Measurements from ENCODE around the gene MAD2L2. TPM values are rescaled to one million over a fixed set of nuclear protein-coding genes. Genes with fewer than 3 reads are reported as not detected.

The MAD2L2 gene
- 10 to 100 TPM in 1 of 4 donors, 1 to 10 TPM in 3; 5.2 to 11.4 (median 7.1) TPM for total RNA-seq

DNA sequence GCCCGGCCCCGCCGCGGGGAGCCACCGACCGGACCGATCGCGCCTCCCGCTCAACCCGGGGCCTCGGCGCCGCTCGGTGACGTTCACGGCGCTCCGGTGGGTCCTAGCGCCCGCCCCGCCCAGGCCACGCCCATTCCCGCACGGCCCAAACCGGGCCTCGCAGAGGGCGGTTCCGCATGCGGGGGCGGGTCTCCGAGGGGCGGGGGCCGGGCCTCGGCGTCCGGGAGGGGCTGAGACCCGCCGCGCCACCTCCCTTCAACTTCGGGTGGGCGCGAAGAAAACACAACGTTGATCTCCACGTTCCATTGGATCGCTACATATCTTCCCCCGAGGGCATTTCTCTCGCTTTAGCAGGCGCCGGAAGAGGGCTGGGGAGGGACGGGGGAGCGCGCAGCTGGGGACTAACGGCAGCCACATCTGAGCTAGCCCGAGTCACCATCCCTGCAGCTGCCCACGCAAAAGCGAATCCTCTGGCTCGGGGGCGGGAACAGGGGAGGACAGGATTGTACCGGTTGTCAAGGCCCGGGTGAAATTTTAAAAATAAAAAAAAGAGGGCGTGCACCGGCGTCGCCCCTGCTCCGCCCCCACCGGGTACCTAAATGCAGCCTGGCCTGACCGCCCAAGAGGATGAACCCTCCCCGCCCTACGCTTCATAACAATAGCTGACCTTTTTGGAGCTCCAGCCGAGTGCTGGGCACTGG lies at the start of gene MAD2L2:
MAD2L2 (minus strand) TSS at position 78 of the 701 bp plus-strand sequence. CDS start 547 bp downstream, outside the sequence.
- in situ Hi-C loops (cut with MboI; ENCODE audit: low pct_ligation_motif_present in 1 of 4, low pct_unique_long_range_greater_than_20kb in 1 of 4, low sequenced_read_pairs in 3 of 4), result no loop called here

DNA sequence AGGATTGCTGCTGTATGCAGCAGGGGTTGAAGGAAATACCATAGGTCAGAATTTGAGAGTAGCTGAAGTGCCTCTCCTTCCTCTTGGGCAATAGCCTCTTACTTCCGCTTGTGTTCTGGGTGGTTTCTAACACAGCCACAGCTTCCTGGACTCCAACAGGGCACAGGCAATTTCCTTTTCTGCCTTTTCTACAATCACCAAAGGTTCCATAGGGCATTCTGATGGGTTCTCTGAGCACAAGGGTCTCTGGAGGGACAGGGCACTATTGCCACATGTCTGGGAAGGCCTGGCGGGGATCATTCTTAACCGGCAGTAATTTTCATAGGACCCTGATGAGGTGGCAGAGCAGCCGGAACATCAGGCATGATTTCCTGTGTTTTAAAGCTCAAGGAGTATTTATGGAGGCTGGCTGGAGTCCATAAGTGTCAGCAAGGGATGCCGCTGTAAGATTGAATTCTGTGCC lies 49.5 kb upstream of the MAD2L2 start:
- no peaks in the 10 kb centered on the region for H3K36me3 ChIP-seq
- H3K4me1 ChIP-seq, result peaks cover 10 to 38% (median 25%) of the 10 kb centered on the region in 4 donors
- no peaks in the 10 kb centered on the region for H3K9me3 ChIP-seq
- DNase-seq, result peak; percentile 51
- in situ Hi-C loops (cut with MboI; ENCODE audit: low pct_ligation_motif_present in 1 of 4, low pct_unique_long_range_greater_than_20kb in 1 of 4, low sequenced_read_pairs in 3 of 4) (no loop called here), intact Hi-C loops (cut with DNase I; ENCODE audit: low total_unique reads) (loop anchor here (10.0 kb wide), 1 partner anchor 74 kb away; the partner anchor contains the start of genes CLCN6 and MTHFR)
- H3K4me3 ChIP-seq, result no peak overlapping the region
- TF ChIP-seq EP300 (IDR thresholded peaks at IDR 0.05; ENCODE audit: low read depth), result no peak
- no peak for TF ChIP-seq POLR2A (IDR thresholded peaks at IDR 0.05)
- TF ChIP-seq, protein P1, sequence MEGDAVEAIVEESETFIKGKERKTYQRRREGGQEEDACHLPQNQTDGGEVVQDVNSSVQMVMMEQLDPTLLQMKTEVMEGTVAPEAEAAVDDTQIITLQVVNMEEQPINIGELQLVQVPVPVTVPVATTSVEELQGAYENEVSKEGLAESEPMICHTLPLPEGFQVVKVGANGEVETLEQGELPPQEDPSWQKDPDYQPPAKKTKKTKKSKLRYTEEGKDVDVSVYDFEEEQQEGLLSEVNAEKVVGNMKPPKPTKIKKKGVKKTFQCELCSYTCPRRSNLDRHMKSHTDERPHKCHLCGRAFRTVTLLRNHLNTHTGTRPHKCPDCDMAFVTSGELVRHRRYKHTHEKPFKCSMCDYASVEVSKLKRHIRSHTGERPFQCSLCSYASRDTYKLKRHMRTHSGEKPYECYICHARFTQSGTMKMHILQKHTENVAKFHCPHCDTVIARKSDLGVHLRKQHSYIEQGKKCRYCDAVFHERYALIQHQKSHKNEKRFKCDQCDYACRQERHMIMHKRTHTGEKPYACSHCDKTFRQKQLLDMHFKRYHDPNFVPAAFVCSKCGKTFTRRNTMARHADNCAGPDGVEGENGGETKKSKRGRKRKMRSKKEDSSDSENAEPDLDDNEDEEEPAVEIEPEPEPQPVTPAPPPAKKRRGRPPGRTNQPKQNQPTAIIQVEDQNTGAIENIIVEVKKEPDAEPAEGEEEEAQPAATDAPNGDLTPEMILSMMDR (IDR thresholded peaks at IDR 0.05), result no peak
- TF ChIP-seq POLR2AphosphoS5 (IDR thresholded peaks at IDR 0.05), result peak; percentile 20 to 51 (median 40)
- WGBS, 2 donors (ENCODE audit: low coverage in 1 of 2), result 35% methylated on average over 5 of the region's 5 CpGs; no CpG with 5 or more reads in 1 of the 2 donors
- H3K27me3 ChIP-seq, result no peaks in the 10 kb centered on the region
- peak overlapping the region; percentile 63 to 89 (median 74) for H3K27ac ChIP-seq

More for the DNA sequence above, at the start of gene MAD2L2:
- Histone ChIP-seq H3K4me1 (peaks cover 5 to 18% (median 12%) of the 10 kb centered on the region in 4 donors), H3K9me3 (no peaks in the 10 kb centered on the region), H3K27ac (peak within 1 kb of the TSS; percentile 75 to 84 (median 84)), H3K36me3 (no peaks in the 10 kb centered on the region), H3K4me3 (peak within 1 kb of the TSS; percentile 55 to 91 (median 76)), H3K27me3 (peaks cover 20% of the 10 kb centered on the region)
- intact Hi-C loops (cut with DNase I; ENCODE audit: low total_unique reads), result no loop called here
- TF ChIP-seq EP300 (IDR thresholded peaks at IDR 0.05; ENCODE audit: low read depth) (no peak), POLR2AphosphoS5 (IDR thresholded peaks at IDR 0.05) (peak; percentile 54 to 80 (median 75)), POLR2A (IDR thresholded peaks at IDR 0.05) (peak; percentile 36)
- TF ChIP-seq, protein P1 (IDR thresholded peaks at IDR 0.05), result no peak
- peak; percentile 90 for DNase-seq
- 1% methylated on average over 52 of the region's 71 CpGs; no CpG with 5 or more reads in 1 of the 2 donors for WGBS, 2 donors (ENCODE audit: low coverage in 1 of 2)

DNA sequence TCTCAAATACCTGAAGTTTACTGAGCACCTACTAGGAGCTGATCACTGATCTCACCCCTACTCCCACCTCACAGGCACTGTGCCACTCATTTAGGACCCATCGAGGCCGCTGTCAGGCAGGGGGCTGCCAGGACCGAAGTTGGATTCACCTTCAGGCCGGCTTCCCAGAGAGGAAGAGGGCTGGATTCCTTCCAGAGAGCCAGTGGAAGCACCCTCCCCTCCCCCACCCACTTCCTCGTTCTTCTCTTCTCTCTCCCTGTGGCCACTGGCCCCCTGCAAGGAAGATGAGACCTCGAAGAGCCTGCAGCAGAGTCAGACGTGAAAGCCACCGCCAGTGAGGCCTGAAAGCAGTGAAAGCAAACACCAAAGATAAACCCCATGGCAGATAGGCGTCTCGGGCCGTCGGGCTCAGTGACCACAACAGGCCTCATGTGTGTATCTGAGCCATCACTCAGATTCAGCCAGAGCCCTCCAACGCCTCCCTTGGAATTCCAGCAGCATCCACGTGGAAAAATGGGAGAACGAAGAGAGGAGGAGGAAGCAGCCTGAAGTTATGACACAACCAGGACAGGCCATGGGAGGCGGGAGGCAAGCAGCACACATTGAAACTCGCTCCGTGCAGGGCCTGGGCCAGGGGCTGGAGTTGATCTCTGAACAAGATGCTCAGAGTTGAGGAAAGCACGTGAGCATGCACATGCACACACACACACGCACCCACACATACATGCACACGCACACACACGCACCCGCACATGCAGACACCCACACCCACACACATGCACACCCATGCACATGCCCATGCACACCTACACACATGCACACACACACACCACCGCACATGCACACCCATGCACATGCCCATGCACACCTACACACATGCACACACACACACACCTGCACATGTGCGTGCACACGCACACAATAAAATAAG lies 48.8 kb upstream of the MAD2L2 start:
- Histone ChIP-seq H3K27ac (peak overlapping the region; percentile 63 to 89 (median 74)), H3K4me3 (no peak overlapping the region)

More for the DNA sequence above, 48.8 kb upstream of the MAD2L2 start:
- in situ Hi-C loops (cut with MboI; ENCODE audit: low pct_ligation_motif_present in 1 of 4, low pct_unique_long_range_greater_than_20kb in 1 of 4, low sequenced_read_pairs in 3 of 4) (no loop called here), intact Hi-C loops (cut with DNase I; ENCODE audit: low total_unique reads) (loop anchor here (10.0 kb wide), 1 partner anchor 75 kb away; the partner anchor contains the start of genes CLCN6 and MTHFR)
- WGBS, 2 donors (ENCODE audit: low coverage in 1 of 2), result 40 to 74% methylated on average over 1 to 26 of the region's 26 CpGs
- TF ChIP-seq POLR2A (IDR thresholded peaks at IDR 0.05), result no peak
- TF ChIP-seq, protein P1 (IDR thresholded peaks at IDR 0.05), result no peak
- TF ChIP-seq EP300 (IDR thresholded peaks at IDR 0.05; ENCODE audit: low read depth), result no peak
- no peak for TF ChIP-seq POLR2AphosphoS5 (IDR thresholded peaks at IDR 0.05)
- H3K4me1 ChIP-seq, result peaks cover 10 to 34% (median 23%) of the 10 kb centered on the region in 4 donors
- no peaks in the 10 kb centered on the region for H3K27me3 ChIP-seq
- H3K9me3 ChIP-seq, result no peaks in the 10 kb centered on the region
- H3K36me3 ChIP-seq, result no peaks in the 10 kb centered on the region
- DNase-seq, result no peak

Measured in transverse colon (tissue), 4 donors.